HG02610 (cell line): ENCODE results near the gene ITGA2B.
A peak's percentile ranks its signal among the peaks of the same experiment; 100 is the strongest.
"Not testable (repeated sequence)": the region's sequence is repeated elsewhere in the genome, so short reads cannot be mapped to it uniquely, and the experiment has no call there.

ENCODE experiments used
- ATAC-seq: cut with Tn5 transposase; IDR thresholded peaks from one replicate; pipeline ENCODE4 v1.9.1; 2021; ENCODE audit warnings: mild to moderate bottlenecking, moderate library complexity; ENCODE audit not compliant: unreplicated experiment

The ITGA2B gene

GRCh38 chr17:44369414-44370023 lies 19.9 kb downstream of the ITGA2B start:
- not testable (repeated sequence) for ATAC-seq

- not testable (repeated sequence) for ATAC-seq
Measured at GRCh38 chr17:44368391-44369243, 20.8 kb downstream of the ITGA2B start.

- ATAC-seq, result no peak
Measured at GRCh38 chr17:44367231-44367979, 22.0 kb downstream of the ITGA2B start.

- ATAC-seq, result not testable (repeated sequence)
Measured at GRCh38 chr17:44365051-44365450, 24.4 kb downstream of the ITGA2B start.

- peak; percentile 44 for ATAC-seq
Measured at GRCh38 chr17:44363613-44364159, 25.8 kb downstream of the ITGA2B start, which contains the start of gene FAM171A2. FAM171A2 (minus strand) TSS chr17:44363853; CDS start chr17:44363714, 139 bp downstream.

- ATAC-seq, result no peak
Measured at GRCh38 chr17:44362949-44363612, 26.4 kb downstream of the ITGA2B start.

GRCh38 chr17:44362459-44362948 lies 26.9 kb downstream of the ITGA2B start:
- ATAC-seq, result no peak

GRCh38 chr17:44361292-44362260 lies 27.9 kb downstream of the ITGA2B start:
- ATAC-seq, result no peak

GRCh38 chr17:44360826-44361225 lies 28.6 kb downstream of the ITGA2B start:
- ATAC-seq, result no peak

GRCh38 chr17:44360144-44360533 lies 29.3 kb downstream of the ITGA2B start:
- ATAC-seq, result no peak

GRCh38 chr17:44359458-44360143 lies 29.8 kb downstream of the ITGA2B start:
- no peak for ATAC-seq

GRCh38 chr17:44359006-44359405 lies 30.4 kb downstream of the ITGA2B start:
- no peak for ATAC-seq

- ATAC-seq, result no peak
Measured at GRCh38 chr17:44358066-44358465, 31.4 kb downstream of the ITGA2B start.

- no peak for ATAC-seq
Measured at GRCh38 chr17:44356241-44356640, 33.2 kb downstream of the ITGA2B start.

- no peak for ATAC-seq
Measured at GRCh38 chr17:44355642-44356099, 33.8 kb downstream of the ITGA2B start.

GRCh38 chr17:44354582-44355561 lies 34.6 kb downstream of the ITGA2B start:
- no peak for ATAC-seq

- ATAC-seq, result no peak
Measured at GRCh38 chr17:44353672-44354331, 35.6 kb downstream of the ITGA2B start.
